ENCODE data around the gene NOTCH4.

Gene NOTCH4

DNA sequence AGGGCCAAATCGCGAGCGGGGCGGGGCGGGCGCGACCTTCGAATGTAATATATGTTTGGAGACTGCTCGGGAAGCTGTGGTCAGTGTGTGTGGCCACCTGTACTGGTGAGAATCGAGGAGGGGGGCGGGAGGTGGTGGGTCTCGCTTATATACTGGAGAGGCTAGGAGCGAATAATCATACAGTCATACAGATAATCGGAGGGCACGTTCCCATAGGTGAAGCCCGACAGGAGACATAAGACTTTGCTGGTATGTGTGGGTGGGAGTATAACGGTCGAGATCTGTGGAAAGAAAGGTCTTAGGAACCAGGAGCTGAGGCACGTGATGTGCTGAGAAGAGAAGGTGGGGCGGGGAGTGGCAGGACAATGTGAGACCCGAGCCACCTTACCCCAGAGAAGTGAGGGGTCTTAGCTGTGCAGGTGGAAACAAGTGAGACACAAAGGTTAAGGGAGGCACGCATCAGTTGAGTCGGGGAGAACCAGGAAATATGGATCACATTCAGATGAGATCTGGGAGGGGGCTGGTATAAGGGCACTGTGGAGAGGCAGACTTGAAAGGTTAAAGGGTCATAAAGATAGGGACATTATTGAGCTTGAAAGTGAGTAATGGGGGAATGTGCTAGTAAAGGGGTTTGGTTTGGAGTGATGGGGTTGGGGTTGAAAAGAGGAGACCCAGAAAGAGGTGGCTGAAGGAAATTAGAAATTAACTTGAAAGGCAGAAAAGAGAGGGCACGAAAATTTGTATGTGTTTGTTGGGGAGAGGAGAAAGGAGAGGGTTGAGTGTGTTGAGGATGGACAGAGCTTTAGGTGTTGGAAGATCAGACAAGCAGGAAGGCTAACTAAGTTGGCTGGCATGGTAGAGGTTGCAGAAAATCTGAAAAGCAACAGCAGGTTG lies 45.1 kb downstream of the NOTCH4 start (continued):
- TF ChIP-seq ZFP41 (tag by site-specific recombination; IDR thresholded peaks at IDR 0.05; ENCODE audit: borderline replicate concordance) (no peak), ZXDB (tag by site-specific recombination; IDR thresholded peaks at IDR 0.05) (no peak), ZNF571 (tag by site-specific recombination; IDR thresholded peaks at IDR 0.05) (no peak), GLIS2 (tag by site-specific recombination; IDR thresholded peaks at IDR 0.05) (peak; percentile 81), ZNF555 (tag by site-specific recombination; conservative IDR thresholded peaks at IDR 0.05) (no peak), ZNF391 (tag by site-specific recombination; IDR thresholded peaks at IDR 0.05; ENCODE audit: borderline replicate concordance, low read depth) (peak; percentile 73; the same call in 1 of the 2 replicates), ZNF133 (tag by site-specific recombination; IDR thresholded peaks at IDR 0.05) (no peak), SCRT2 (tag by site-specific recombination; IDR thresholded peaks at IDR 0.05) (peak; percentile 61)
- TF ChIP-seq, protein P1, sequence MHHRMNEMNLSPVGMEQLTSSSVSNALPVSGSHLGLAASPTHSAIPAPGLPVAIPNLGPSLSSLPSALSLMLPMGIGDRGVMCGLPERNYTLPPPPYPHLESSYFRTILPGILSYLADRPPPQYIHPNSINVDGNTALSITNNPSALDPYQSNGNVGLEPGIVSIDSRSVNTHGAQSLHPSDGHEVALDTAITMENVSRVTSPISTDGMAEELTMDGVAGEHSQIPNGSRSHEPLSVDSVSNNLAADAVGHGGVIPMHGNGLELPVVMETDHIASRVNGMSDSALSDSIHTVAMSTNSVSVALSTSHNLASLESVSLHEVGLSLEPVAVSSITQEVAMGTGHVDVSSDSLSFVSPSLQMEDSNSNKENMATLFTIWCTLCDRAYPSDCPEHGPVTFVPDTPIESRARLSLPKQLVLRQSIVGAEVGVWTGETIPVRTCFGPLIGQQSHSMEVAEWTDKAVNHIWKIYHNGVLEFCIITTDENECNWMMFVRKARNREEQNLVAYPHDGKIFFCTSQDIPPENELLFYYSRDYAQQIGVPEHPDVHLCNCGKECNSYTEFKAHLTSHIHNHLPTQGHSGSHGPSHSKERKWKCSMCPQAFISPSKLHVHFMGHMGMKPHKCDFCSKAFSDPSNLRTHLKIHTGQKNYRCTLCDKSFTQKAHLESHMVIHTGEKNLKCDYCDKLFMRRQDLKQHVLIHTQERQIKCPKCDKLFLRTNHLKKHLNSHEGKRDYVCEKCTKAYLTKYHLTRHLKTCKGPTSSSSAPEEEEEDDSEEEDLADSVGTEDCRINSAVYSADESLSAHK (tag by site-specific recombination; IDR thresholded peaks at IDR 0.05): peak; percentile 18; the same call in 1 of the 2 replicates
- TF ChIP-seq, protein P2, sequence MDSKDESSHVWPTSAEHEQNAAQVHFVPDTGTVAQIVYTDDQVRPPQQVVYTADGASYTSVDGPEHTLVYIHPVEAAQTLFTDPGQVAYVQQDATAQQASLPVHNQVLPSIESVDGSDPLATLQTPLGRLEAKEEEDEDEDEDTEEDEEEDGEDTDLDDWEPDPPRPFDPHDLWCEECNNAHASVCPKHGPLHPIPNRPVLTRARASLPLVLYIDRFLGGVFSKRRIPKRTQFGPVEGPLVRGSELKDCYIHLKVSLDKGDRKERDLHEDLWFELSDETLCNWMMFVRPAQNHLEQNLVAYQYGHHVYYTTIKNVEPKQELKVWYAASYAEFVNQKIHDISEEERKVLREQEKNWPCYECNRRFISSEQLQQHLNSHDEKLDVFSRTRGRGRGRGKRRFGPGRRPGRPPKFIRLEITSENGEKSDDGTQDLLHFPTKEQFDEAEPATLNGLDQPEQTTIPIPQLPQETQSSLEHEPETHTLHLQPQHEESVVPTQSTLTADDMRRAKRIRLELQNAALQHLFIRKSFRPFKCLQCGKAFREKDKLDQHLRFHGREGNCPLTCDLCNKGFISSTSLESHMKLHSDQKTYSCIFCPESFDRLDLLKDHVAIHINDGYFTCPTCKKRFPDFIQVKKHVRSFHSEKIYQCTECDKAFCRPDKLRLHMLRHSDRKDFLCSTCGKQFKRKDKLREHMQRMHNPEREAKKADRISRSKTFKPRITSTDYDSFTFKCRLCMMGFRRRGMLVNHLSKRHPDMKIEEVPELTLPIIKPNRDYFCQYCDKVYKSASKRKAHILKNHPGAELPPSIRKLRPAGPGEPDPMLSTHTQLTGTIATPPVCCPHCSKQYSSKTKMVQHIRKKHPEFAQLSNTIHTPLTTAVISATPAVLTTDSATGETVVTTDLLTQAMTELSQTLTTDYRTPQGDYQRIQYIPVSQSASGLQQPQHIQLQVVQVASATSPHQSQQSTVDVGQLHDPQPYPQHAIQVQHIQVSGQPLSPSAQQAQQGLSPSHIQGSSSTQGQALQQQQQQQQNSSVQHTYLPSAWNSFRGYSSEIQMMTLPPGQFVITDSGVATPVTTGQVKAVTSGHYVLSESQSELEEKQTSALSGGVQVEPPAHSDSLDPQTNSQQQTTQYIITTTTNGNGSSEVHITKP (tag by site-specific recombination; IDR thresholded peaks at IDR 0.05): peak; percentile 5; the same call in 1 of the 2 replicates
- TF ChIP-seq, protein P3, sequence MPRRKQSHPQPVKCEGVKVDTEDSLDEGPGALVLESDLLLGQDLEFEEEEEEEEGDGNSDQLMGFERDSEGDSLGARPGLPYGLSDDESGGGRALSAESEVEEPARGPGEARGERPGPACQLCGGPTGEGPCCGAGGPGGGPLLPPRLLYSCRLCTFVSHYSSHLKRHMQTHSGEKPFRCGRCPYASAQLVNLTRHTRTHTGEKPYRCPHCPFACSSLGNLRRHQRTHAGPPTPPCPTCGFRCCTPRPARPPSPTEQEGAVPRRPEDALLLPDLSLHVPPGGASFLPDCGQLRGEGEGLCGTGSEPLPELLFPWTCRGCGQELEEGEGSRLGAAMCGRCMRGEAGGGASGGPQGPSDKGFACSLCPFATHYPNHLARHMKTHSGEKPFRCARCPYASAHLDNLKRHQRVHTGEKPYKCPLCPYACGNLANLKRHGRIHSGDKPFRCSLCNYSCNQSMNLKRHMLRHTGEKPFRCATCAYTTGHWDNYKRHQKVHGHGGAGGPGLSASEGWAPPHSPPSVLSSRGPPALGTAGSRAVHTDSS (tag by site-specific recombination; IDR thresholded peaks at IDR 0.05): no peak

DNA sequence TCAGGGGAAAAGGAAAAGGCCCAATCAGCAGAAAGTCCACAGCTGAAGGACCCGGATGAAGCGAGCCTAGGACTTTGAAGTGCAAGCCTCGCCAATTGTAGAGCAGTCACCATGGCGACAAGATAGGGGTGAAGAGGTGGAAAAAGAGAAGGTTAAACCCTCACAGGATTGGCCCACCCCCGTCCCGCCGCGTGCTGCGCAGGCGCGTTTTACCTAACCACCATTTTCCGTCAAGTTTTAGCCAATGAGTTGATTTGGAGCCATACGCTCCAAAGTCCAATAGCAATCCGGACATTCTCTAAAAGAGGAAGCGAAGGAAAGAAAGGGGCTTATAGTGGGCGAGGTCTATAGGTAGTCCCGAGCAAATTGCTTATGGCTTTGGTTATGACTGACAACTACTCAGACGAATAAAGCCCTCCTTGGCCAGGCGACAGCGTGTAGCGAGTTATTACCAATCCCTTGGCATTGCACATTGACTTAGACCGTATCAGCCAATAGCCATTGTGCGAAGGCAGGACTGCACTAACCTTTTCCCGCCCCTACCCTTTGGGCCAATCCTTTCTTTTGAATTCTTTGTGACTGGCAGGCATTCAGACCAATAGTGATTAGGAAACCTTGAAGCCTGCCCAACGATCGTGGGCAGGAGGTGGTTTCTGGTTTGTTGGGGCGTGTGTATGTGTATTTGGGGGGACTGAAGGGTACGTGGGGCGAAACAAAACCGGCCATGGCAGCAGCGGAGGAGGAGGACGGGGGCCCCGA lies 45.9 kb downstream of the NOTCH4 start, which contains the start of gene RNF5:
Gene RNF5 (plus strand): TSS at position 618 of the 759 bp plus-strand sequence. CDS start 107 bp downstream, at position 725.
- Histone ChIP-seq H3K4me3 (ENCODE audit: low read depth, low read length) (peak within 1 kb of the TSS; percentile 68), H3K36me3 (ENCODE audit: control insufficient read depth in 2 of 2, insufficient read depth in 1 of 2, low read length in 2 of 2) (peaks cover 0 to 39% of the 10 kb centered on the region in 2 experiments; a peak in 2 of 3 replicates), H3K27ac (ENCODE audit: extremely low read depth, low read depth, low read length) (peak within 1 kb of the TSS; percentile 80), H3K9me3 (ENCODE audit: control insufficient read depth, insufficient read depth, low read depth, low read length) (no peaks in the 10 kb centered on the region), H3K4me1 (ENCODE audit: control insufficient read depth, insufficient read depth, low read length) (peaks cover 14% of the 10 kb centered on the region)
- CTCF ChIA-PET: interaction anchor here (0.6 to 1.6 kb wide), 7 partner anchors 15 to 236 kb away, joined by 3 to 15 read pairs (median 3); no protein-coding TSS in a partner anchor
- POLR2A ChIA-PET: interaction anchor here (0.5 to 2.5 kb wide), 17 partner anchors 7 to 794 kb away, joined by 3 to 38 read pairs (median 5); partner anchors contain the start of genes ATF6B, EGFL8, FKBPL and GPSM3
- TF ChIP-seq, protein P4, sequence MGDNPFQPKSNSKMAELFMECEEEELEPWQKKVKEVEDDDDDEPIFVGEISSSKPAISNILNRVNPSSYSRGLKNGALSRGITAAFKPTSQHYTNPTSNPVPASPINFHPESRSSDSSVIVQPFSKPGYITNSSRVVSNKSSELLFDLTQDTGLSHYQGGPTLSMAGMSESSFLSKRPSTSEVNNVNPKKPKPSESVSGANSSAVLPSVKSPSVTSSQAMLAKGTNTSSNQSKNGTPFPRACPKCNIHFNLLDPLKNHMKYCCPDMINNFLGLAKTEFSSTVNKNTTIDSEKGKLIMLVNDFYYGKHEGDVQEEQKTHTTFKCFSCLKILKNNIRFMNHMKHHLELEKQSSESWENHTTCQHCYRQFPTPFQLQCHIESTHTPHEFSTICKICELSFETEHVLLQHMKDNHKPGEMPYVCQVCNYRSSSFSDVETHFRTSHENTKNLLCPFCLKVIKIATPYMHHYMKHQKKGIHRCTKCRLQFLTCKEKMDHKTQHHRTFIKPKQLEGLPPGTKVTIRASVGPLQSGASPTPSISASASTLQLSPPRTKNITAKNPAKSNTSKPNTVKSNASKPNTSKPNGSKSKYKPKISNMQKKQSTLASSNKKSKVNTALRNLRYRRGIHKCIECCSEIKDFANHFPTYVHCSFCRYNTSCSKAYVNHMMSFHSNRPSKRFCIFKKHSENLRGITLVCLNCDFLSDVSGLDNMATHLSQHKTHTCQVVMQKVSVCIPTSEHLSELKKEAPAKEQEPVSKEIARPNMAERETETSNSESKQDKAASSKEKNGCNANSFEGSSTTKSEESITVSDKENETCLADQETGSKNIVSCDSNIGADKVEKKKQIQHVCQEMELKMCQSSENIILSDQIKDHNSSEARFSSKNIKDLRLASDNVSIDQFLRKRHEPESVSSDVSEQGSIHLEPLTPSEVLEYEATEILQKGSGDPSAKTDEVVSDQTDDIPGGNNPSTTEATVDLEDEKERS (tag by site-specific recombination; IDR thresholded peaks at IDR 0.05): no peak
- no peak for TF ChIP-seq KLF9 (tag by site-specific recombination; IDR thresholded peaks at IDR 0.05; ENCODE audit: low read depth)
- TF ChIP-seq, protein P5, sequence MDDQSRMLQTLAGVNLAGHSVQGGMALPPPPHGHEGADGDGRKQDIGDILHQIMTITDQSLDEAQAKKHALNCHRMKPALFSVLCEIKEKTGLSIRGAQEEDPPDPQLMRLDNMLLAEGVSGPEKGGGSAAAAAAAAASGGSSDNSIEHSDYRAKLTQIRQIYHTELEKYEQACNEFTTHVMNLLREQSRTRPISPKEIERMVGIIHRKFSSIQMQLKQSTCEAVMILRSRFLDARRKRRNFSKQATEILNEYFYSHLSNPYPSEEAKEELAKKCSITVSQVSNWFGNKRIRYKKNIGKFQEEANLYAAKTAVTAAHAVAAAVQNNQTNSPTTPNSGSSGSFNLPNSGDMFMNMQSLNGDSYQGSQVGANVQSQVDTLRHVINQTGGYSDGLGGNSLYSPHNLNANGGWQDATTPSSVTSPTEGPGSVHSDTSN (CRISPR knock-in tag; IDR thresholded peaks at IDR 0.05): peak; percentile 98
- TF ChIP-seq, protein P6, sequence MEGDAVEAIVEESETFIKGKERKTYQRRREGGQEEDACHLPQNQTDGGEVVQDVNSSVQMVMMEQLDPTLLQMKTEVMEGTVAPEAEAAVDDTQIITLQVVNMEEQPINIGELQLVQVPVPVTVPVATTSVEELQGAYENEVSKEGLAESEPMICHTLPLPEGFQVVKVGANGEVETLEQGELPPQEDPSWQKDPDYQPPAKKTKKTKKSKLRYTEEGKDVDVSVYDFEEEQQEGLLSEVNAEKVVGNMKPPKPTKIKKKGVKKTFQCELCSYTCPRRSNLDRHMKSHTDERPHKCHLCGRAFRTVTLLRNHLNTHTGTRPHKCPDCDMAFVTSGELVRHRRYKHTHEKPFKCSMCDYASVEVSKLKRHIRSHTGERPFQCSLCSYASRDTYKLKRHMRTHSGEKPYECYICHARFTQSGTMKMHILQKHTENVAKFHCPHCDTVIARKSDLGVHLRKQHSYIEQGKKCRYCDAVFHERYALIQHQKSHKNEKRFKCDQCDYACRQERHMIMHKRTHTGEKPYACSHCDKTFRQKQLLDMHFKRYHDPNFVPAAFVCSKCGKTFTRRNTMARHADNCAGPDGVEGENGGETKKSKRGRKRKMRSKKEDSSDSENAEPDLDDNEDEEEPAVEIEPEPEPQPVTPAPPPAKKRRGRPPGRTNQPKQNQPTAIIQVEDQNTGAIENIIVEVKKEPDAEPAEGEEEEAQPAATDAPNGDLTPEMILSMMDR (tag by site-specific recombination; IDR thresholded peaks at IDR 0.05): no peak
- TF ChIP-seq ZNF350 (tag by site-specific recombination; IDR thresholded peaks at IDR 0.05): no peak
- no peak for TF ChIP-seq ZNF600 (tag by site-specific recombination; IDR thresholded peaks at IDR 0.05)

Measured in HEK293 (cell line).